ENCODE results near the gene FAM151A. TPM values are rescaled to one million over a fixed set of nuclear protein-coding genes. Genes with fewer than 3 reads are reported as not detected.

The FAM151A gene
- total RNA-seq, 1 donor from 2014 or later, result not detected

Other genes with a start within 250 kb of the FAM151A start
- gene SSBP3, start 217.1 kb downstream of the FAM151A start, total RNA-seq, result 84.4 and 89.9 TPM in 2 replicates
- 1.8 and 2.3 TPM in 2 replicates for gene ACOT11, start 75.3 kb downstream of the FAM151A start, total RNA-seq
- 0.16 TPM in 2 replicates for gene MROH7, start 18.3 kb upstream of the FAM151A start, total RNA-seq
- gene TTC4, start 92.3 kb upstream of the FAM151A start, total RNA-seq, result 36.6 and 38.2 TPM in 2 replicates
- 6.1 and 6.4 TPM in 2 replicates for gene PARS2, start 141.0 kb upstream of the FAM151A start, total RNA-seq
- 0.76 and 1.3 TPM in 2 replicates for gene TTC22, start 177.8 kb upstream of the FAM151A start, total RNA-seq

Data from activated T-helper 2 cell treated with anti-CD3 and anti-CD28 coated beads, Interferon-gamma antibody, Interleukin-2, Interleukin-4, amounts not matched to agents 10 μg/mL and 5 μg/mL and 100 μg/mL, durations not matched to agents 14 hours and 24 hours and 36 hours (primary cell).